Pancreas (tissue), 10 donors: ENCODE data around the gene AP2M1. TPM values are rescaled to one million over a fixed set of nuclear protein-coding genes. Genes with fewer than 3 reads are reported as not detected.
A peak's percentile ranks its signal among the peaks of the same experiment; 100 is the strongest.

Experiments
- ATAC-seq, 4 donors: fragments of 200-7000 bp; cut with Tn5 transposase; one replicate each; pipeline versions ENCODE4 v1.8.0 to v1.9.1; 2020; ENCODE audit warnings: mild to moderate bottlenecking in 4 of 4, moderate library complexity in 4 of 4
- DNase-seq, 6 donors: peaks; one replicate each; pipeline ENCODE4 v3.0.0-alpha.2; 2020
- FAIRE-seq: peaks from 2 replicates; lab custom pipeline; 2012; peaks lifted over from hg19 to GRCh38; lab: Jason Lieb, UNC
- H3K27ac ChIP-seq, 4 donors: fragments of 200-600 bp; sonication (generic); 1 replicate in 3 of 4; 2 replicates in 1 of 4; pipeline versions ENCODE4 v1.5.0 to v1.8.0; 2020
- H3K27me3 ChIP-seq, 4 donors: fragments of 200-600 bp; one replicate each; pipeline ENCODE4 v1.8.0; 2021
- H3K36me3 ChIP-seq, 3 donors: fragments of 200-600 bp; sonication (generic) in 1 of 3; one replicate each; pipeline versions ENCODE4 v1.5.0 to v1.8.0; 2020 to 2021
- H3K4me1 ChIP-seq, 3 donors: fragments of 200-600 bp; one replicate each; pipeline ENCODE4 v1.8.0; 2021
- H3K4me3 ChIP-seq, 4 donors: fragments of 200-600 bp; sonication (generic) in 2 of 4; one replicate each; pipeline versions ENCODE4 v1.5.0 to v1.8.0; 2020 to 2021
- H3K9me3 ChIP-seq, 4 donors: fragments of 200-600 bp; one replicate each; pipeline ENCODE4 v1.8.0; 2021
- WGBS, 2 donors: extraction: QIAGEN DNeasy Blood & Tissue Kit; methylation state at CpG; one replicate each; pipeline ENCODE4 v1.1.7; 2013; 5-methylcytosine and 5-hydroxymethylcytosine counted together
- intact Hi-C, 3 donors: fragments of 100-400 bp; cut with DNase I; formaldehyde crosslinking; loops; one replicate each; pipeline versions ENCODE4 v1.11.1 to v1.14.2; 2022
- polyA plus RNA-seq, 2 donors: library from polyadenylated mRNA; stranded (reverse); fragments of 200-250 nt; gene quantifications; one replicate each; pipeline ENCODE4 v1.2.3, GENCODE V29; 2013
- total RNA-seq, 6 donors: library from RNA; stranded (reverse); fragmentation: NEBNext Ultra II Directional in 4 of 6; extraction: Animal tissue kit (Norgen Biotek cat#: 25700) in 4 of 6; gene quantifications; one replicate each; pipeline versions ENCODE4 v1.2.1 to v1.2.4, GENCODE V29; 2021 to 2023
- TF ChIP-seq, protein P1 (sequence below), 4 donors: fragments of 200-600 bp; sonication (generic) in 3 of 4; IDR thresholded peaks; one replicate each; pipeline versions ENCODE4 v1.5.0 to v1.8.0; 2021; ENCODE audit warnings: antibody characterized with exemption in 4 of 4
- donor health status: healthy with polysubstance abuse.
- donor health status: DM: no; HTN: no; CAD: no; lungs with moderate emphysema.
- donor health status: DM: no; HTN: no; CAD: no.
- donor health status: control.
- donor health status: control.
- donor health status: Bipolar disorder and iron deficiency.
- donor health status: DM: yes; HTN: yes; CAD: no.
- donor health status: DM: no; HTN: no; CAD: no.
- donor health status: DM: no; HTN: no; CAD: no.
- donor health status: DM: yes; HTN: yes; CAD: no.

AP2M1 gene
- total RNA-seq (100 to 1,000 TPM in 1 of 6 donors, 10 to 100 TPM in 5; 67.8 to 136 (median 81.8) TPM), polyA plus RNA-seq (100 to 1,000 TPM in 1 of 2 donors, 10 to 100 TPM in 1; 69.3 to 113 TPM)

- Histone ChIP-seq H3K27ac (peak within 1 kb of the TSS in 3 of 4 donors; percentile 69 to 80 (median 72)), H3K4me3 (peak within 1 kb of the TSS; percentile 68 to 100 (median 87)), H3K36me3 (peaks cover 0 to 24% (median 12%) of the 10 kb centered on the region in 3 donors), H3K9me3 (no peaks in the 10 kb centered on the region), H3K4me1 (peaks cover 4 to 12% (median 7%) of the 10 kb centered on the region in 3 donors), H3K27me3 (no peaks in the 10 kb centered on the region)
- no peak for FAIRE-seq
- peak; percentile 93 to 97 (median 94) for ATAC-seq
- peak; percentile 98 to 99 (median 98) for DNase-seq
- intact Hi-C loops, result no loop called here
- 0 to 1% methylated on average over 63 to 73 of the region's 73 CpGs for WGBS, 2 donors
- TF ChIP-seq, protein P1, sequence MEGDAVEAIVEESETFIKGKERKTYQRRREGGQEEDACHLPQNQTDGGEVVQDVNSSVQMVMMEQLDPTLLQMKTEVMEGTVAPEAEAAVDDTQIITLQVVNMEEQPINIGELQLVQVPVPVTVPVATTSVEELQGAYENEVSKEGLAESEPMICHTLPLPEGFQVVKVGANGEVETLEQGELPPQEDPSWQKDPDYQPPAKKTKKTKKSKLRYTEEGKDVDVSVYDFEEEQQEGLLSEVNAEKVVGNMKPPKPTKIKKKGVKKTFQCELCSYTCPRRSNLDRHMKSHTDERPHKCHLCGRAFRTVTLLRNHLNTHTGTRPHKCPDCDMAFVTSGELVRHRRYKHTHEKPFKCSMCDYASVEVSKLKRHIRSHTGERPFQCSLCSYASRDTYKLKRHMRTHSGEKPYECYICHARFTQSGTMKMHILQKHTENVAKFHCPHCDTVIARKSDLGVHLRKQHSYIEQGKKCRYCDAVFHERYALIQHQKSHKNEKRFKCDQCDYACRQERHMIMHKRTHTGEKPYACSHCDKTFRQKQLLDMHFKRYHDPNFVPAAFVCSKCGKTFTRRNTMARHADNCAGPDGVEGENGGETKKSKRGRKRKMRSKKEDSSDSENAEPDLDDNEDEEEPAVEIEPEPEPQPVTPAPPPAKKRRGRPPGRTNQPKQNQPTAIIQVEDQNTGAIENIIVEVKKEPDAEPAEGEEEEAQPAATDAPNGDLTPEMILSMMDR (IDR thresholded peaks at IDR 0.05), result no peak
These were observed at the start of gene AP2M1 for GRCh38 chr3:184174646-184175492. TSS of gene AP2M1 (plus strand) at chr3:184174855. CDS start at chr3:184176994, 2,139 bp downstream.

GRCh38 chr3:184126006-184126405 lies 48.6 kb upstream of the AP2M1 start:
- H3K27me3 ChIP-seq, result no peaks in the 10 kb centered on the region
- DNase-seq (no peak), ATAC-seq (no peak), FAIRE-seq (no peak)
- no peaks in the 10 kb centered on the region for H3K36me3 ChIP-seq
- H3K4me3 ChIP-seq, result no peak overlapping the region
- WGBS, 2 donors, result 69 to 80% methylated on average over 3 of the region's 3 CpGs
- H3K27ac ChIP-seq, result no peak overlapping the region
- H3K9me3 ChIP-seq, result no peaks in the 10 kb centered on the region
- TF ChIP-seq, protein P1 (IDR thresholded peaks at IDR 0.05), result no peak
- intact Hi-C loops, result no loop called here
- H3K4me1 ChIP-seq, result no peaks in the 10 kb centered on the region

- intact Hi-C loops, result no loop called here
- ATAC-seq (peak in 2 of 4 donors; percentile 49 to 50), DNase-seq (no peak), FAIRE-seq (no peak)
- Histone ChIP-seq H3K4me3 (no peak overlapping the region), H3K4me1 (no peaks in the 10 kb centered on the region), H3K36me3 (no peaks in the 10 kb centered on the region), H3K9me3 (no peaks in the 10 kb centered on the region), H3K27ac (no peak overlapping the region), H3K27me3 (no peaks in the 10 kb centered on the region)
- WGBS, 2 donors, result 45 to 51% methylated on average over 2 of the region's 2 CpGs
- TF ChIP-seq, protein P1 (IDR thresholded peaks at IDR 0.05), result peak in 1 of 4 donors; percentile 11
These were observed 45.6 kb upstream of the AP2M1 start for GRCh38 chr3:184129012-184129411.

DNA sequence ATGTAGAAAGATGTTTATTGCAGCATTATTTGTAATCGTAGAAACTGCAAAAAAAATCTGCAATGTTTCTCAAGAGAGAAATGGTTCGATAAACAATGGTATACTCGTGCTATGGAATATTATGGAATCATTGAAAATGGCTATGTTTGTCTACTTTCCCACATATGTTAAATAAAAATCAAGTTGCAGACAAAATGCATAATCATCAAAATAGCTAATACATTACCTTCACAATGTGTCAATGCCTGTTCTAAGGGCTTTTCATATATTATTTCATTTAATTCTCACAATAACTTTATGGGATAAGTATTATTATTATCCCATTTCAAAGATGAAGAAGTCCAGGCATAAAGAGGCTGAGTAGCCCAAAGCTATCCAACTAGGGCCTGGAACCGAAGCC lies 41.7 kb upstream of the AP2M1 start:
- intact Hi-C loops, result no loop called here
- WGBS, 2 donors, result 93 to 96% methylated on average over 4 of the region's 4 CpGs

More for the DNA sequence above, 41.7 kb upstream of the AP2M1 start:
- FAIRE-seq (no peak), ATAC-seq (no peak), DNase-seq (no peak)
- H3K9me3 ChIP-seq, result no peaks in the 10 kb centered on the region
- H3K4me1 ChIP-seq, result peaks cover 4 to 13% (median 11%) of the 10 kb centered on the region in 3 donors
- TF ChIP-seq, protein P1 (IDR thresholded peaks at IDR 0.05), result no peak
- no peaks in the 10 kb centered on the region for H3K36me3 ChIP-seq
- H3K27me3 ChIP-seq, result no peaks in the 10 kb centered on the region
- H3K4me3 ChIP-seq, result no peak overlapping the region
- no peak overlapping the region for H3K27ac ChIP-seq
